HEK293 (cell line): ENCODE data around the gene PDF.

Experiments used
- CTCF ChIA-PET: fragments of 350-600 bp; formaldehyde crosslinking; extraction: SDS; loops from one replicate; lab custom pipeline; 2021; ENCODE audit warnings: antibody characterized with exemption; lab: Yijun Ruan, JAX
- POLR2A ChIA-PET: fragments of 300-600 bp; formaldehyde crosslinking; extraction: SDS; loops from one replicate; lab custom pipeline; 2020; ENCODE audit warnings: antibody characterized with exemption, inconsistent platforms; lab: Yijun Ruan, JAX
- H3K27ac ChIP-seq: fragments of 200-500 bp; sonication (Bioruptor generic); 2 replicates; pipeline ENCODE4 v1.5.1; 2014; ENCODE audit warnings: low read depth, low read length, control low read depth, inconsistent platforms; ENCODE audit errors: extremely low read depth
- H3K36me3 ChIP-seq, 2 experiments: fragments of 200-500 bp in 1 of 2; sonication (Bioruptor generic) in 1 of 2; 1 replicate in 1 of 2; 2 replicates in 1 of 2; pipeline ENCODE4 v1.5.1; 2014 to 2017; ENCODE audit warnings: inconsistent platforms in 2 of 2, low read length in 2 of 2; ENCODE audit not compliant: control insufficient read depth in 2 of 2, insufficient read depth in 1 of 2
- H3K4me1 ChIP-seq: fragments of 200-500 bp; sonication (Bioruptor generic); 2 replicates; pipeline ENCODE4 v1.5.1; 2014; ENCODE audit warnings: mild to moderate bottlenecking, low read length, inconsistent platforms; ENCODE audit not compliant: control insufficient read depth, insufficient read depth
- H3K4me3 ChIP-seq: 2 replicates; pipeline ENCODE4 v1.5.1; 2011; ENCODE audit warnings: low read depth, mild to moderate bottlenecking, control low read depth, low read length, moderate library complexity
- H3K9me3 ChIP-seq: fragments of 200-500 bp; sonication (Bioruptor generic); 2 replicates; pipeline ENCODE4 v1.5.1; 2014; ENCODE audit warnings: low read depth, low read length, inconsistent platforms; ENCODE audit not compliant: control insufficient read depth, insufficient read depth
- ELK4 ChIP-seq: IDR thresholded peaks from 2 replicates; pipeline ENCODE4 v1.6.1; 2011; ENCODE audit warnings: mild to moderate bottlenecking, low read depth, low read length, borderline replicate concordance
- HIC1 ChIP-seq: fragments of 450-650 bp; formaldehyde crosslinking; IDR thresholded peaks from 2 replicates; pipeline ENCODE4 v1.5.1; 2016; ENCODE audit warnings: missing biosample characterization, missing genetic modification characterization
- YY1 ChIP-seq: fragments of 450-650 bp; formaldehyde crosslinking; IDR thresholded peaks from 2 replicates; pipeline ENCODE4 v1.5.1; 2018; ENCODE audit warnings: missing biosample characterization, missing genetic modification characterization
- ZFP41 ChIP-seq: fragments of 450-650 bp; formaldehyde crosslinking; IDR thresholded peaks from 2 replicates; pipeline ENCODE4 v1.5.1; 2016; ENCODE audit warnings: missing biosample characterization, missing genetic modification characterization, borderline replicate concordance
- ZNF114 ChIP-seq: fragments of 450-650 bp; formaldehyde crosslinking; IDR thresholded peaks from 2 replicates; pipeline ENCODE4 v1.5.0; 2017; ENCODE audit warnings: missing biosample characterization, missing genetic modification characterization
- ZNF223 ChIP-seq: fragments of 450-650 bp; formaldehyde crosslinking; IDR thresholded peaks from 2 replicates; pipeline ENCODE4 v1.5.1; 2016; ENCODE audit warnings: missing biosample characterization, missing genetic modification characterization
- ZNF266 ChIP-seq: fragments of 450-650 bp; formaldehyde crosslinking; IDR thresholded peaks from 2 replicates; pipeline ENCODE4 v1.5.1; 2016; ENCODE audit warnings: missing biosample characterization, missing genetic modification characterization, low read depth
- ZNF350 ChIP-seq: fragments of 450-650 bp; formaldehyde crosslinking; IDR thresholded peaks from 2 replicates; pipeline ENCODE4 v1.5.0; 2017; ENCODE audit warnings: missing biosample characterization, mild to moderate bottlenecking, missing genetic modification characterization
- ZNF354C ChIP-seq: fragments of 450-650 bp; formaldehyde crosslinking; IDR thresholded peaks from 2 replicates; pipeline ENCODE4 v1.5.1; 2016; ENCODE audit warnings: missing biosample characterization, missing genetic modification characterization, low read depth, borderline replicate concordance
- ZNF600 ChIP-seq: fragments of 450-650 bp; formaldehyde crosslinking; IDR thresholded peaks from 2 replicates; pipeline ENCODE4 v1.5.1; 2016; ENCODE audit warnings: missing biosample characterization, missing genetic modification characterization
- ZNF658 ChIP-seq: fragments of 450-650 bp; formaldehyde crosslinking; IDR thresholded peaks from 2 replicates; pipeline ENCODE4; 2016; ENCODE audit warnings: missing biosample characterization, missing genetic modification characterization
- ZNF837 ChIP-seq: fragments of 450-650 bp; formaldehyde crosslinking; IDR thresholded peaks from 2 replicates; pipeline ENCODE4 v1.5.1; 2016; ENCODE audit warnings: missing biosample characterization, missing genetic modification characterization
- TF ChIP-seq, protein P1 (sequence below): fragments of 450-650 bp; formaldehyde crosslinking; IDR thresholded peaks from 2 replicates; pipeline ENCODE4 v1.5.1; 2016; ENCODE audit warnings: missing biosample characterization, missing genetic modification characterization
- TF ChIP-seq, protein P2 (sequence below): fragments of 450-650 bp; formaldehyde crosslinking; IDR thresholded peaks from 2 replicates; pipeline ENCODE4 v1.5.1; 2016; ENCODE audit warnings: missing biosample characterization, missing genetic modification characterization
- TF ChIP-seq, protein P3 (sequence below): fragments of 450-650 bp; formaldehyde crosslinking; optimal IDR thresholded peaks from 2 replicates; pipeline ENCODE3; 2016; ENCODE audit warnings: missing biosample characterization, mild to moderate bottlenecking, missing genetic modification characterization
- TF ChIP-seq, protein P4 (sequence below): fragments of 450-650 bp; formaldehyde crosslinking; IDR thresholded peaks from 2 replicates; pipeline ENCODE4 v1.5.1; 2017; ENCODE audit warnings: missing biosample characterization, missing genetic modification characterization
- TF ChIP-seq, protein P5 (sequence below): fragments of 450-650 bp; formaldehyde crosslinking; IDR thresholded peaks from 2 replicates; pipeline ENCODE4 v1.5.1; 2016; ENCODE audit warnings: missing biosample characterization, missing genetic modification characterization, low read depth

Gene PDF

GRCh38 chr16:69307091-69307490, 23.3 kb downstream of the PDF start (continued):
- TF ChIP-seq, protein P1, sequence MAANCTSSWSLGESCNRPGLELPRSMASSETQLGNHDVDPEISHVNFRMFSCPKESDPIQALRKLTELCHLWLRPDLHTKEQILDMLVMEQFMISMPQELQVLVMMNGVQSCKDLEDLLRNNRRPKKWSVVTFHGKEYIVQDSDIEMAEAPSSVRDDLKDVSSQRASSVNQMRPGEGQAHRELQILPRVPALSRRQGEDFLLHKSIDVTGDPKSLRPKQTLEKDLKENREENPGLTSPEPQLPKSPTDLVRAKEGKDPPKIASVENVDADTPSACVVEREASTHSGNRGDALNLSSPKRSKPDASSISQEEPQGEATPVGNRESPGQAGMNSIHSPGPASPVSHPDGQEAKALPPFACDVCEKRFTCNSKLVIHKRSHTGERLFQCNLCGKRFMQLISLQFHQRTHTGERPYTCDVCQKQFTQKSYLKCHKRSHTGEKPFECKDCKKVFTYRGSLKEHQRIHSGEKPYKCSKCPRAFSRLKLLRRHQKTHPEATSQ (tag by site-specific recombination) = no peak
- no peak for TF ChIP-seq ZNF223 (tag by site-specific recombination)
- TF ChIP-seq ZNF354C (tag by site-specific recombination) = no peak
- TF ChIP-seq ZNF266 = no peak

- Histone ChIP-seq H3K9me3 (no peaks in the 10 kb centered on the region), H3K27ac (no peak overlapping the region), H3K4me1 (no peaks in the 10 kb centered on the region)
- POLR2A ChIA-PET = no interaction called here
- TF ChIP-seq ELK4 (no peak), ZNF658 (tag by site-specific recombination) (no peak), ZNF114 (tag by site-specific recombination) (no peak), ZFP41 (no peak), YY1 (tag by site-specific recombination) (no peak), ZNF600 (no peak), ZNF837 (tag by site-specific recombination) (no peak), HIC1 (tag by site-specific recombination) (no peak), ZNF350 (tag by site-specific recombination) (no peak)
- TF ChIP-seq, protein P2, sequence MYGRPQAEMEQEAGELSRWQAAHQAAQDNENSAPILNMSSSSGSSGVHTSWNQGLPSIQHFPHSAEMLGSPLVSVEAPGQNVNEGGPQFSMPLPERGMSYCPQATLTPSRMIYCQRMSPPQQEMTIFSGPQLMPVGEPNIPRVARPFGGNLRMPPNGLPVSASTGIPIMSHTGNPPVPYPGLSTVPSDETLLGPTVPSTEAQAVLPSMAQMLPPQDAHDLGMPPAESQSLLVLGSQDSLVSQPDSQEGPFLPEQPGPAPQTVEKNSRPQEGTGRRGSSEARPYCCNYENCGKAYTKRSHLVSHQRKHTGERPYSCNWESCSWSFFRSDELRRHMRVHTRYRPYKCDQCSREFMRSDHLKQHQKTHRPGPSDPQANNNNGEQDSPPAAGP = no peak
- TF ChIP-seq, protein P3, sequence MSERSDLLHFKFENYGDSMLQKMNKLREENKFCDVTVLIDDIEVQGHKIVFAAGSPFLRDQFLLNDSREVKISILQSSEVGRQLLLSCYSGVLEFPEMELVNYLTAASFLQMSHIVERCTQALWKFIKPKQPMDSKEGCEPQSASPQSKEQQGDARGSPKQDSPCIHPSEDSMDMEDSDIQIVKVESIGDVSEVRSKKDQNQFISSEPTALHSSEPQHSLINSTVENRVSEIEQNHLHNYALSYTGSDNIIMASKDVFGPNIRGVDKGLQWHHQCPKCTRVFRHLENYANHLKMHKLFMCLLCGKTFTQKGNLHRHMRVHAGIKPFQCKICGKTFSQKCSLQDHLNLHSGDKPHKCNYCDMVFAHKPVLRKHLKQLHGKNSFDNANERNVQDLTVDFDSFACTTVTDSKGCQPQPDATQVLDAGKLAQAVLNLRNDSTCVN (tag by site-specific recombination) = no peak
- TF ChIP-seq, protein P4, sequence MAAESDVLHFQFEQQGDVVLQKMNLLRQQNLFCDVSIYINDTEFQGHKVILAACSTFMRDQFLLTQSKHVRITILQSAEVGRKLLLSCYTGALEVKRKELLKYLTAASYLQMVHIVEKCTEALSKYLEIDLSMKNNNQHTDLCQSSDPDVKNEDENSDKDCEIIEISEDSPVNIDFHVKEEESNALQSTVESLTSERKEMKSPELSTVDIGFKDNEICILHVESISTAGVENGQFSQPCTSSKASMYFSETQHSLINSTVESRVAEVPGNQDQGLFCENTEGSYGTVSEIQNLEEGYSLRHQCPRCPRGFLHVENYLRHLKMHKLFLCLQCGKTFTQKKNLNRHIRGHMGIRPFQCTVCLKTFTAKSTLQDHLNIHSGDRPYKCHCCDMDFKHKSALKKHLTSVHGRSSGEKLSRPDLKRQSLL = no peak
- TF ChIP-seq, protein P5, sequence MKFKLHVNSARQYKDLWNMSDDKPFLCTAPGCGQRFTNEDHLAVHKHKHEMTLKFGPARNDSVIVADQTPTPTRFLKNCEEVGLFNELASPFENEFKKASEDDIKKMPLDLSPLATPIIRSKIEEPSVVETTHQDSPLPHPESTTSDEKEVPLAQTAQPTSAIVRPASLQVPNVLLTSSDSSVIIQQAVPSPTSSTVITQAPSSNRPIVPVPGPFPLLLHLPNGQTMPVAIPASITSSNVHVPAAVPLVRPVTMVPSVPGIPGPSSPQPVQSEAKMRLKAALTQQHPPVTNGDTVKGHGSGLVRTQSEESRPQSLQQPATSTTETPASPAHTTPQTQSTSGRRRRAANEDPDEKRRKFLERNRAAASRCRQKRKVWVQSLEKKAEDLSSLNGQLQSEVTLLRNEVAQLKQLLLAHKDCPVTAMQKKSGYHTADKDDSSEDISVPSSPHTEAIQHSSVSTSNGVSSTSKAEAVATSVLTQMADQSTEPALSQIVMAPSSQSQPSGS (tag by site-specific recombination) = no peak
- TF ChIP-seq, all 188 proteins: peak for 0
- Histone ChIP-seq H3K4me3 (no peak overlapping the region), H3K36me3 (peaks cover 0 to 28% of the 10 kb centered on the region in 2 experiments; a peak in 1 of 3 replicates)
- CTCF ChIA-PET = interaction anchor here (0.7 kb wide), 1 partner anchor 9 kb away, joined by 4 read pairs; no protein-coding TSS in a partner anchor
Measured at GRCh38 chr16:69306031-69306430, 24.4 kb downstream of the PDF start.
